Measurements from ENCODE around the gene NIPA2.

NIPA2 gene

DNA sequence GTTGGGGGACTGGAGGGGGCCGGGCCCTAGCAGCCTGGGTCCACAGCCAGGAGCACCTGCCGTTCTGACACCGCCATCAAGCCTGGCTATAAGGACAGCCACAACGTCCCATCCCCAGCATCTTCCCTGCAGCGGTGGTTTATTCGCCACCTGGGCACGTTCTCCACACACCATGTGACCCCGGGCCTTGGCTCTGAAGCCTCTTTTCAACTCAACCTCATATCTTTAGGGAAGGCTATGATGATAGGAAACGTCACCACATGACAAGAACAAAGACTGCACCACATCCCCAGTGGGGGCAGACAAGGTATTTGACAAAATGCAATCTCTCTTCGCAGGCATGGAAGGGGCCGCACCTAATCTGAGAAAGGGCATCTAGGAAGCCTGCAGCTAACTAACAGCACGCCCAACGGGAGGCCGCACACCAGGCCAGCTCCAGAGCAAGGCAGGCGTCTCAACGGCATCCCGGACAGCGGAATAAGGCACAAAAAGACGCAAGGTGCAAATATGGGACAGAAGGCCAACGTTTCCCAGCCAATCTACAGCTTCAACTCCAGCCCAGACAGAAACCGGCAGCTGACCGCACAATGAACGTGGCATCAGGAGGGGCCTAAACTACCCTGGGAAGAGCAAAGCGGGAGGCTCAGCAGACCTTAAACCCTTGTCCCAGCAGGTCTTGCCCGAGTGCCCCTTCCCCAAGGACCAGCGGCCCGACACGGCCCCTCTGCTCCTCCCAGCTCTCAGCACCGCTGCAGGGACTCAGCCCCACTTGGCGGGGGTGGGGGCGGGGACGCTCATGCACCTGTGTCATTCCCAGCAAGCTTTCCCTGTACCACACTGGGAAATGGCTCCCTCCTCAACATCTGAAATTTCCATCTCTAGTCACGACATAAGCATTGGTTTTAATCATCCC is 41.9 kb downstream of the NIPA2 start:
- H3K27me3 ChIP-seq (ENCODE audit: control insufficient read depth, low read length) = no peaks in the 10 kb centered on the region
- no peaks in the 10 kb centered on the region for H3K79me2 ChIP-seq (ENCODE audit: control insufficient read depth, low read length)
- H3K27ac ChIP-seq (ENCODE audit: low read depth, low read length) = no peak overlapping the region
- no peaks in the 10 kb centered on the region for H3F3A ChIP-seq (ENCODE audit: control insufficient read depth, insufficient read depth)
- H3K36me3 ChIP-seq (ENCODE audit: control insufficient read depth, low read length) = no peaks in the 10 kb centered on the region
- H4K20me1 ChIP-seq (ENCODE audit: control insufficient read depth, insufficient read depth, low read depth, low read length) = no peaks in the 10 kb centered on the region
- H3K9me2 ChIP-seq (replicated peaks; ENCODE audit: control insufficient read depth, low read length) = no peaks in the 10 kb centered on the region
- H3K9me3 ChIP-seq (ENCODE audit: control insufficient read depth, insufficient read depth, low read length) = no peaks in the 10 kb centered on the region
- no peak overlapping the region for H3K4me2 ChIP-seq (ENCODE audit: low read length)
- no peak overlapping the region for H3K4me3 ChIP-seq (ENCODE audit: low read length)
- TF ChIP-seq, protein P1, sequence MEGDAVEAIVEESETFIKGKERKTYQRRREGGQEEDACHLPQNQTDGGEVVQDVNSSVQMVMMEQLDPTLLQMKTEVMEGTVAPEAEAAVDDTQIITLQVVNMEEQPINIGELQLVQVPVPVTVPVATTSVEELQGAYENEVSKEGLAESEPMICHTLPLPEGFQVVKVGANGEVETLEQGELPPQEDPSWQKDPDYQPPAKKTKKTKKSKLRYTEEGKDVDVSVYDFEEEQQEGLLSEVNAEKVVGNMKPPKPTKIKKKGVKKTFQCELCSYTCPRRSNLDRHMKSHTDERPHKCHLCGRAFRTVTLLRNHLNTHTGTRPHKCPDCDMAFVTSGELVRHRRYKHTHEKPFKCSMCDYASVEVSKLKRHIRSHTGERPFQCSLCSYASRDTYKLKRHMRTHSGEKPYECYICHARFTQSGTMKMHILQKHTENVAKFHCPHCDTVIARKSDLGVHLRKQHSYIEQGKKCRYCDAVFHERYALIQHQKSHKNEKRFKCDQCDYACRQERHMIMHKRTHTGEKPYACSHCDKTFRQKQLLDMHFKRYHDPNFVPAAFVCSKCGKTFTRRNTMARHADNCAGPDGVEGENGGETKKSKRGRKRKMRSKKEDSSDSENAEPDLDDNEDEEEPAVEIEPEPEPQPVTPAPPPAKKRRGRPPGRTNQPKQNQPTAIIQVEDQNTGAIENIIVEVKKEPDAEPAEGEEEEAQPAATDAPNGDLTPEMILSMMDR (IDR thresholded peaks at IDR 0.05; ENCODE audit: low read depth, low read length, poor library complexity, severe bottlenecking) = no peak
- TF ChIP-seq EZH2phosphoT487 (IDR thresholded peaks at IDR 0.05; ENCODE audit: borderline replicate concordance, low read length) = no peak
- no peaks in the 10 kb centered on the region for H3K4me1 ChIP-seq (ENCODE audit: control insufficient read depth, low read length)

GRCh38 chr15:22880981-22881738 is 42.7 kb downstream of the NIPA2 start:
- H3K4me1 ChIP-seq (ENCODE audit: control insufficient read depth, low read length) = no peaks in the 10 kb centered on the region
- H3K9me3 ChIP-seq (ENCODE audit: control insufficient read depth, insufficient read depth, low read length) = no peaks in the 10 kb centered on the region
- H3K4me2 ChIP-seq (ENCODE audit: low read length) = no peak overlapping the region
- H3F3A ChIP-seq (ENCODE audit: control insufficient read depth, insufficient read depth) = no peaks in the 10 kb centered on the region
- no peaks in the 10 kb centered on the region for H3K9me2 ChIP-seq (replicated peaks; ENCODE audit: control insufficient read depth, low read length)
- H3K4me3 ChIP-seq (ENCODE audit: low read length) = no peak overlapping the region
- no peaks in the 10 kb centered on the region for H3K27me3 ChIP-seq (ENCODE audit: control insufficient read depth, low read length)
- H4K20me1 ChIP-seq (ENCODE audit: control insufficient read depth, insufficient read depth, low read depth, low read length) = no peaks in the 10 kb centered on the region
- no peak for TF ChIP-seq EZH2phosphoT487 (IDR thresholded peaks at IDR 0.05; ENCODE audit: borderline replicate concordance, low read length)
- TF ChIP-seq, protein P1 (IDR thresholded peaks at IDR 0.05; ENCODE audit: low read depth, low read length, poor library complexity, severe bottlenecking) = no peak
- H3K79me2 ChIP-seq (ENCODE audit: control insufficient read depth, low read length) = no peaks in the 10 kb centered on the region
- H3K27ac ChIP-seq (ENCODE audit: low read depth, low read length) = no peak overlapping the region
- no peaks in the 10 kb centered on the region for H3K36me3 ChIP-seq (ENCODE audit: control insufficient read depth, low read length)

DNA sequence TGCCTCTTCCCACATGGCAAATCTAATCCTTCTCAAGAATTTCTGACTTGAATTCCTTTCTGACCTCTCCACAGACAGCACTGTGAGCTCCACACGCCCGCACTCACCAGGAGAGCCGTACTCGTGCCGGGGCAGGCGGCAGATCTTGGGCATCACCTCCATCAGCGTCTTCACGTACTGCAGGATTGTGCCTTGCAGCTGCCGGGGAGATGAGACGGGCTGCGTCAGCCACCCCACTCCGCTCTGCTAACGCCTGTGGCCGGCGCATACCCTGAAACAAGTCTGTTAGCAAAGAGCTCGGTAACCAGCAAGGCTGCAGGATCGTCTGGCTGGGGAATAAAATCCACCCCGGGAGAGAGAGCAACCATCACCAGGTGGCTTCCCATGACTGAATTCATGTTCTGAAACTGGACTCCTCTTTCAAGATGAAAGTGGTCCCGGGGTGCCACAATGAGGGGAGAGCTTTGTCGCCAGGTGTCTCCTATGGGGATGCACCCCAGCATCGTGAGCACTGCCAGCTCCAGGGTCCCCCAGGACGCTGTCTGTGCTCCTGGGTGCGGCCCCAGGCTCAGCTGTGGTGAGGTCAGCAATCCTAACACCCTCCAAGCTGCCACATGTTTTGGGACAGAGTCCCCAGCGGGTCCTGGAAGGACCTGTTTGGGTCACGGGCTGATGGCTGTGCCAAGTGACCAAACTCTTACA is 43.4 kb downstream of the NIPA2 start:
- no peaks in the 10 kb centered on the region for H3F3A ChIP-seq (ENCODE audit: control insufficient read depth, insufficient read depth)
- H3K9me3 ChIP-seq (ENCODE audit: control insufficient read depth, insufficient read depth, low read length) = no peaks in the 10 kb centered on the region
- no peak overlapping the region for H3K4me2 ChIP-seq (ENCODE audit: low read length)
- no peak overlapping the region for H3K27ac ChIP-seq (ENCODE audit: low read depth, low read length)
- TF ChIP-seq EZH2phosphoT487 (IDR thresholded peaks at IDR 0.05; ENCODE audit: borderline replicate concordance, low read length) = no peak
- TF ChIP-seq, protein P1 (IDR thresholded peaks at IDR 0.05; ENCODE audit: low read depth, low read length, poor library complexity, severe bottlenecking) = no peak
- H3K9me2 ChIP-seq (replicated peaks; ENCODE audit: control insufficient read depth, low read length) = no peaks in the 10 kb centered on the region
- H3K4me1 ChIP-seq (ENCODE audit: control insufficient read depth, low read length) = no peaks in the 10 kb centered on the region
- H3K36me3 ChIP-seq (ENCODE audit: control insufficient read depth, low read length) = no peaks in the 10 kb centered on the region
- H4K20me1 ChIP-seq (ENCODE audit: control insufficient read depth, insufficient read depth, low read depth, low read length) = no peaks in the 10 kb centered on the region
- H3K4me3 ChIP-seq (ENCODE audit: low read length) = no peak overlapping the region
- no peaks in the 10 kb centered on the region for H3K79me2 ChIP-seq (ENCODE audit: control insufficient read depth, low read length)
- H3K27me3 ChIP-seq (ENCODE audit: control insufficient read depth, low read length) = no peaks in the 10 kb centered on the region

All from DOHH2 (cell line).